ENCODE data around the gene SP3. TPM values are rescaled to one million over a fixed set of nuclear protein-coding genes. Genes with fewer than 3 reads are reported as not detected.

The SP3 gene
- total RNA-seq, 2 donors from 2014 or later, result 33.2 to 45.0 TPM

DNA sequence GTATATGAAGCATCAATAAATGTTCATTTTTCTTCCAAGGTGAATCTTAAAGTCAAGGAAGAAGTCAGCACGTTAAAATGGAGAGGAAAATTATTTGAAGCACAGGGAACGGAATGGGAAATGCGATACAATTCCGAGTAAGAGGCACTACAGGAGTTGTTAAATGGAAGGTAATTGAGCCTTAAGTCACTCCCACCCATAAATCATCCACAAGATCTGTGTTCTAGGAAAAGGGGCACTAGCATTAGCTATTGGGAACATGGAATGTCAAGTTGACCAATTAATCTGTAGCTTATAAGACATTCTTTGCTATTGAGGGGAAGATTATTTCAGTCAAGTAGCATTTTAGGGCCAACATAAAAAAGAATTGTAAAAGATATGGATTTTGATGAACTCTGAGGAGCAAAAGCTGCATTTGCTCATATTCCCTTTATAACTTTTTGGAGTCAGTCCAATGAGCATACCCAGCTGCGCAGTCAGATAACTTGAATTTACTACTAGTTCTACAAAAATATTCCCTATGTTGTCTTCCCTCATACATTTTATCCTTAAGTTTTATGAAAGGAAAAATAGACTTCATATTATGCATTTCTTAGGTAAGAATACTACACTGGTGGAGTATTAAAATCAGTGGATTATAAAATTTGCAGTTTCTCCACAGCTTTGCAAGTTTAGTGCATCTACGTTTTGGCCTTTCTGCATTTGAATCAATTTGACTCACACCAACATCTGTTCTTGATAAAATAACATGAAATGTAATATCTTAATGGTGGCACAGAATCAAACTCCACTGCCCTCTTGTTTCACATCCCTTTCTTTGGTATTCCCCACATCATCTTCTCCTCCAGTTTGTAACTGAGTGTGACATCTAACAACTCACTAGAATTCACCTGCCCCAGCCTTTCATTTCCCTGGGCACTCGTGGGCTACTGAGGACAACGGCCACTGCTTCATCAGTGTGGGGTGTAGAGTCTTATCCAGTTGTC, 95.6 kb downstream of the SP3 start:
- no peaks in the 10 kb centered on the region for H3K9me3 ChIP-seq
- no peak overlapping the region for H3K4me3 ChIP-seq
- H3K27me3 ChIP-seq, result no peaks in the 10 kb centered on the region
- no peaks in the 10 kb centered on the region for H3K4me1 ChIP-seq
- no peak for DNase-seq (ENCODE audit: low spot score)
- TF ChIP-seq, protein P1, sequence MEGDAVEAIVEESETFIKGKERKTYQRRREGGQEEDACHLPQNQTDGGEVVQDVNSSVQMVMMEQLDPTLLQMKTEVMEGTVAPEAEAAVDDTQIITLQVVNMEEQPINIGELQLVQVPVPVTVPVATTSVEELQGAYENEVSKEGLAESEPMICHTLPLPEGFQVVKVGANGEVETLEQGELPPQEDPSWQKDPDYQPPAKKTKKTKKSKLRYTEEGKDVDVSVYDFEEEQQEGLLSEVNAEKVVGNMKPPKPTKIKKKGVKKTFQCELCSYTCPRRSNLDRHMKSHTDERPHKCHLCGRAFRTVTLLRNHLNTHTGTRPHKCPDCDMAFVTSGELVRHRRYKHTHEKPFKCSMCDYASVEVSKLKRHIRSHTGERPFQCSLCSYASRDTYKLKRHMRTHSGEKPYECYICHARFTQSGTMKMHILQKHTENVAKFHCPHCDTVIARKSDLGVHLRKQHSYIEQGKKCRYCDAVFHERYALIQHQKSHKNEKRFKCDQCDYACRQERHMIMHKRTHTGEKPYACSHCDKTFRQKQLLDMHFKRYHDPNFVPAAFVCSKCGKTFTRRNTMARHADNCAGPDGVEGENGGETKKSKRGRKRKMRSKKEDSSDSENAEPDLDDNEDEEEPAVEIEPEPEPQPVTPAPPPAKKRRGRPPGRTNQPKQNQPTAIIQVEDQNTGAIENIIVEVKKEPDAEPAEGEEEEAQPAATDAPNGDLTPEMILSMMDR (IDR thresholded peaks at IDR 0.05), result no peak
- no peaks in the 10 kb centered on the region for H3K36me3 ChIP-seq
- no peak overlapping the region for H3K27ac ChIP-seq

DNA sequence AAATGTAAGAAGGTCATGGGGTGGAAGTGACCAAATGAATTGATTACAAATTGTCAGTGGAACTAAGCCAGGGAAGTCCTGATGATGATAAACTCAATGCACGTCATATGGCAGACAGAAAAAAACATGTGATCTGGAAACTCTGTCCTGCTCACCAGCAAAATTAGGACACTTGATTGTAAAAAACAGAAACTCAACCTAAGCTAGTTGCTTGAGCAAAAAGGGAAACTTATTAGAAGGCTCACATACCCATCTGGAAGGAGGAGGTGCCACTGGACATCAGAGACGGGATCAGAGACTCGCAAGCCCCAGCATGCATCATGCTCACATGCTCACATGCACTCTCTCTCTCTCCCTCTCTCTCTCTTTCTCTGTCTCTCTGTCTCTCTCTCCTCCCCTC, 96.8 kb downstream of the SP3 start:
- Histone ChIP-seq H3K4me1 (no peaks in the 10 kb centered on the region), H3K27ac (no peak overlapping the region), H3K4me3 (no peak overlapping the region), H3K9me3 (no peaks in the 10 kb centered on the region), H3K27me3 (no peaks in the 10 kb centered on the region), H3K36me3 (no peaks in the 10 kb centered on the region)
- no peak for DNase-seq (ENCODE audit: low spot score)
- TF ChIP-seq, protein P1 (IDR thresholded peaks at IDR 0.05), result no peak

DNA sequence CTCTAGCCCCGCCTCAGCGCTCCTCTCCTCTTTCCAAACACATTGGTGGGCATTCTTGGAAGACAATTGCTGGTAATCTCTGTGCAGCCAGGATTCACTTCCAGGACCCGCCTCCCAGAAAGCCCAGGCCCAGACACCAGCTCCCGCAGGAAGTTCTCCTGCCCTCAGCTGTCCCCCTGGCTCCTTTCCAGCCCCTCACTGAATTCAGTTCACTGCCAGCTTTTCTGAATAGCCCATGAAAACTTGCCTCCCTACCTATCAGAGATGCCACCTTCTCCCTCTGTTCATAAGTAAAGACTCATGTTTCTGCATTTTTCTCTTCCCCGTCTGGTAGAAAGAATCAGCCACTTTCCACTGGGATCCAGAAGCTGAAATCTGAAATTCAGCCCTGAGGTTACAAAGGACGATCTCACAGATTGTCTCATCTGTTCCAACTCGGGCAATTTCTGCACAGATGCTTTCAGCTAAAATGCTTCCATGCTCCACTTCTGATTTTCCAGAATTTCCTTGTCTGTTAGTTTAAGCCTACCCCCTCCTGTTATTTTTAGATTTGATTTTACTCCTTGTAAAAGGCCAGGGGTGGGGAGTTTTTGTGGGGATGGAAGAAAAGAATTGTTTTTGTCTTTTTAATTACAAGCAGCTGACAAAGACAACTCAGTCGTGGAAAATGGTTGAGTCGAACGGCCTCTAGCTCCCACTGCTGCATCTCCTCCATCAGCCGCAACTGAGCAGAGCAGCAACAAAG, 98.1 kb downstream of the SP3 start:
- H3K4me3 ChIP-seq, result no peak overlapping the region
- no peak for DNase-seq (ENCODE audit: low spot score)
- H3K27me3 ChIP-seq, result no peaks in the 10 kb centered on the region
- no peaks in the 10 kb centered on the region for H3K36me3 ChIP-seq
- H3K4me1 ChIP-seq, result no peaks in the 10 kb centered on the region
- TF ChIP-seq, protein P1 (IDR thresholded peaks at IDR 0.05), result no peak
- H3K9me3 ChIP-seq, result no peaks in the 10 kb centered on the region
- H3K27ac ChIP-seq, result no peak overlapping the region

DNA sequence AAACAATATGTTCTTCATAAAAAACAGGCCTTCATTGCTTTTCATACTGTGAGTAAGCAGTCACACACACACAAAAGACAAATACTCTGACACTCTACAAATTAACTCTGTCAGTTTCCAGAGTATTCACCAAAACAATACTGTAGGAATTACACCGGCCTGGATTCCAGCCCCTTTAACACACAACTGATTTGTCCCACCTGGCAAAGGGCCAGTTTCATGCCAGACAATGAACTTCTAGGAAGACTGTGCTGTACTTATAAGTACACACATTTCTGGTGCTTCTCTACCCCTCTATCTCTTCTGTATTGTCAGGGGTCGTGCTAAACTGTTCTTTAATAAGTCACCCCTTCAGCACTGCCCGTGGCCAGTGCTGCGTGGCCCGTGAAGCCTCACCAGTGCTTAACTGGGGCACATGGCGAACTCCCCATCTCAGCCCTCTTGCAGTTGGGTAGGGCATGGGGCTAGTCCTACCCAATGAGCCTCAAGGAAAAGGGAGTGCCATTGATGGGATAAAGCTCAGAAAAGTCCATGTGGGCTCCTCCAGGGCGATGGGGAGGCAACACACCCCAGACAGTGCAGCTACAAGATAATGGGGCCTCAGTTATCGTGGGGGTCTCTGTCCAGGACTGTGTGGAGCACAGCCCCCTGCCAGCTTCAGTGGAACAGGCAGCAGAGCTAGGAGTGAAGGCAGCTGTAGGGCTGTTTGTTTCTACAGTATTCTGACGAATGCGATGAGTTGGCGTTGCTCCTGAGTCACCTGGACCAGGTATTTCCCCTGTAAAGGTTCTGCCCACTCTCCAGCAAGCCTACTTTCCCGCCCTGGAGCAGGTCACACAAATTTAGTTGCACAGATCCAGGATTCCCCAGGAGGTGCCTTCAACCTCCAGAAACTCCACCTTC, 99.0 kb downstream of the SP3 start:
- TF ChIP-seq, protein P1 (IDR thresholded peaks at IDR 0.05), result no peak
- no peak for DNase-seq (ENCODE audit: low spot score)
- Histone ChIP-seq H3K9me3 (no peaks in the 10 kb centered on the region), H3K4me1 (no peaks in the 10 kb centered on the region), H3K36me3 (no peaks in the 10 kb centered on the region), H3K4me3 (no peak overlapping the region), H3K27ac (no peak overlapping the region), H3K27me3 (no peaks in the 10 kb centered on the region)

DNA sequence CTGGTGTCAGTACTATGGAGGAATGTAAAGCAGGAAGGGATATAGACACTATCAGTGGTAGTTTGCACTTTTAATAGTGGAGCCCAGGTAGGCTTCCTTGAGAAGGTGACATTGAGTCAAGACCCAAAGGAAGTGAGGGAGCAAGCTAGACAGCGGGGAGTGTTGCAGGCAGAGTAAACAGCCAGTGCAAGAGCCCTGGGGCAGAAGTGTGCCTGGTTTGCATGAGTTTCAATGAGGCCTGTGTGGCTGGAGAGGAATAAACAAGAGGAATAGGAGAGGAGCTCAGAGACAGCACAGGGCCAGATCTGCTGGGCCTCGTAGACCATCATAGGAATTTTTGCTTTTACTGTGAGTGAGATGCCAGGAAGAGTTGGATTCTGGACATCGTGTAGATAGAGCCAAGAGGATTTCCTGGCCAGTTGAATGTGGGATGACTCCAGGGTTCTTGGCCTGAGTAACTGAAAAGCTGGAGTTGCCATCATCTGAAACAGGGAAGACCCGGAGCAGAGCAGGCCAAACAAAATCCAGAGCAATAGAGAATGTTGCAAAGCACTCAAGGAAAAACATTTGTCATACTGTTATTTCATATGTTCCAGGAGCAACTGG, 102.5 kb downstream of the SP3 start:
- H3K27me3 ChIP-seq, result no peaks in the 10 kb centered on the region
- H3K36me3 ChIP-seq, result no peaks in the 10 kb centered on the region
- TF ChIP-seq, protein P1 (IDR thresholded peaks at IDR 0.05), result no peak
- H3K4me1 ChIP-seq, result no peaks in the 10 kb centered on the region
- no peak overlapping the region for H3K4me3 ChIP-seq
- no peak for DNase-seq (ENCODE audit: low spot score)
- H3K9me3 ChIP-seq, result no peaks in the 10 kb centered on the region
- H3K27ac ChIP-seq, result no peak overlapping the region

All from right atrium auricular region (tissue), 2 donors.